Astrocyte of the spinal cord (primary cell): Measurements from ENCODE around the gene SENP8.

ENCODE experiments used
- DNase-seq: peaks from one replicate; pipeline ENCODE4 v3.0.0; 2011; ENCODE audit warnings: low read depth, low spot score
- H3K4me3 ChIP-seq: 2 replicates; pipeline ENCODE4 v1.5.1; 2011; ENCODE audit warnings: low read depth, mild to moderate bottlenecking, low read length, moderate library complexity
- CTCF ChIP-seq: IDR thresholded peaks from 2 replicates; pipeline ENCODE4 v1.5.1; 2012; ENCODE audit warnings: low read depth, mild to moderate bottlenecking, low read length, inconsistent platforms
- in situ Hi-C: cut with HindIII; loops from 2 replicates; pipeline ENCODE4 v1.10.0; 2017; ENCODE audit warnings: low sequenced_read_pairs

The SENP8 gene

DNA sequence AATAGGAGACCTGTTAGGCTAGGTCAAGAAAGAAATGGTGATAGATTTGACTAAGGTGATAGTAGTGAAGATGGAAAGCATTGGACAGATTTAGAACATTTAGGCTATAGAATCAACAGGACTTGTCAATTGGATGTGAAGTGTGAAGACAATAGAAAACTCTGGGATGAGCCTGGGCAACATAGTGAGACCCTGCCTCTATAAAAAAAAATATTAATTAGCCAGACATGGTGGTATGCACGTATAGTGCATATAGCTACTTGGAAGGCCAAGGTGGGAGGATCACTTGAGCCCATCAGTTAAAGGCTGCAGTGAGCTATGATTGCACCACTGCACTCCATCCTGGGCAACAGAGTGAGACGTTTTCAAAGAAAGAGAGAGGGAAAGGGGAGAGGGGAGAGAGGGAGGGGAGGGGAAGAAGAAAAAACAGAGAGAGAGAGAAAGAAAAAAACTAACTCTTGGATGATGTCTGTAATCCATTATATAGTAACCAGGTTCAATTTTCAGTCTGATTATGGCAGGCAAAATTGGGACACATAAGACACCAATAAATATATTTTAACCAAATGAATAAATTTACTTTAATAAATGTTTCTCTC lies 9.6 kb downstream of the SENP8 start:
- no peak for TF ChIP-seq CTCF
- no peak for DNase-seq
- in situ Hi-C loops = no loop called here
- no peak overlapping the region for H3K4me3 ChIP-seq

- DNase-seq = no peak
- no peak for TF ChIP-seq CTCF
- no peak overlapping the region for H3K4me3 ChIP-seq
- in situ Hi-C loops = no loop called here
Measured at GRCh38 chr15:72128359-72128758, 10.2 kb downstream of the SENP8 start.

DNA sequence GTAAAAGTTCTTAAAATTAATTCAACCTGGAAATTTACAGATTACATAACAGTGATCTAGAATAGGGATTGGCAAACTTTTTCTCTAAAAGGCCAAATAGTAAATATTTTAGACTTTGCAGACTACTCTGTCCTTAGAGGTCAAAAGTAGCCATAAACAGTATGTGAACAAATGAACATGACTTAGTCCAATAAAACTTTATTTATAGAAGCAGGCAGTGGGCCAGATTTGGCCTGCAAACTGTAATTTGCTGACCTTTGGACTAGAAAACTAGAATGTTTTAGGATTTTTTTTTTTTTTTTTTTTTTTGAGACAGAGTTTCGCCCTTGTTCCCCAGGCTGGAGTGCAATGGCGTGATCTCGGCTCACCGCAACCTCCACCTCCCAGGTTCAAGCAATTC lies 12.1 kb downstream of the SENP8 start:
- no peak for DNase-seq
- no peak for TF ChIP-seq CTCF
- H3K4me3 ChIP-seq = no peak overlapping the region
- in situ Hi-C loops = no loop called here

GRCh38 chr15:72131922-72132321 lies 13.7 kb downstream of the SENP8 start:
- in situ Hi-C loops = no loop called here
- no peak for TF ChIP-seq CTCF
- no peak for DNase-seq
- H3K4me3 ChIP-seq = no peak overlapping the region

DNA sequence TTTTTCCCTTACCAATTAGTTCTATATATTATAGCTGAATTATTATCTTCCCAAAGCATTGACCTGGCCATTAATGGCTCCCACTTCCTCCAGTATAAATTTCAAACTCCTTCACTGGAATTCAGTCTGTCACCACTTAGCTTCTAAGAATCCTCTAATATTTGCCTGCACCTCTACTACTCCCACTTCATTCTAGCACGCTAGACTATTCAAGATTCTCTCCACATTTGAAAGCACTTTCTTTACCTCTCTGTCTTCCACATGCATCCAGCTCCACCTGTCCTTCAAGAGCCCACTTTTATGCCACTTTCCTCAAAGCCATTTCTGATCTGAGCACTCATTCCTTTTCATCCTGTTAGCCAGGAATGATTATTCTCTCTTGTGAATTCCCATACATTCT lies 15.0 kb downstream of the SENP8 start:
- in situ Hi-C loops = no loop called here
- DNase-seq = no peak
- no peak for TF ChIP-seq CTCF
- H3K4me3 ChIP-seq = no peak overlapping the region

GRCh38 chr15:72135719-72136118 lies 17.5 kb downstream of the SENP8 start:
- no peak overlapping the region for H3K4me3 ChIP-seq
- in situ Hi-C loops = no loop called here
- no peak for DNase-seq
- no peak for TF ChIP-seq CTCF
